Right atrium auricular region (tissue), 2 donors: ENCODE data around the gene RIMBP2. TPM values are rescaled to one million over a fixed set of nuclear protein-coding genes. Genes with fewer than 3 reads are reported as not detected.
"Not testable (repeated sequence)": the region's sequence is repeated elsewhere in the genome, so short reads cannot be mapped to it uniquely, and the experiment has no call there.

Source experiments
- DNase-seq: peaks from one replicate; pipeline ENCODE4 v3.0.0-alpha.2; 2019; ENCODE audit warnings: low spot score
- H3K27ac ChIP-seq, 2 donors: fragments of 200-600 bp; sonication (generic); 1 replicate in 1 of 2; 2 replicates in 1 of 2; pipeline ENCODE4 v1.5.1; 2016 to 2019
- H3K27me3 ChIP-seq, 2 donors: fragments of 200-600 bp; sonication (generic); one replicate each; pipeline versions ENCODE4 v1.5.1 to v1.6.0; 2017 to 2019
- H3K36me3 ChIP-seq: fragments of 200-600 bp; sonication (generic); one replicate; pipeline ENCODE4 v1.5.1; 2016
- H3K4me1 ChIP-seq, 2 donors: fragments of 200-600 bp; sonication (generic); one replicate each; pipeline versions ENCODE4 v1.5.1 to v1.6.0; 2017 to 2019
- H3K4me3 ChIP-seq, 2 donors: fragments of 200-600 bp; sonication (generic); 1 replicate in 1 of 2; 2 replicates in 1 of 2; pipeline ENCODE4 v1.5.1; 2017 to 2019; ENCODE audit warnings: mild to moderate bottlenecking in 1 of 2, moderate library complexity in 1 of 2
- H3K9me3 ChIP-seq, 2 donors: fragments of 200-600 bp; sonication (generic); one replicate each; pipeline ENCODE4 v1.5.1; 2019
- CTCF ChIP-seq, 2 donors: fragments of 200-600 bp; sonication (generic); IDR thresholded peaks; one replicate each; pipeline ENCODE4 v1.5.1; 2019; ENCODE audit warnings: antibody characterized with exemption in 2 of 2
- total RNA-seq, 2 donors: library from RNA; depleted of rRNA; stranded (reverse); fragments of >200 nt; gene quantifications; one replicate each; pipeline ENCODE4 v1.1.0, GENCODE V29; 2016

The RIMBP2 gene
- total RNA-seq, 2 donors from 2014 or later = 0.04 TPM; not detected in 1

- Histone ChIP-seq H3K4me1 (no peaks in the 10 kb centered on the region), H3K36me3 (no peaks in the 10 kb centered on the region), H3K27ac (no peak overlapping the region), H3K9me3 (no peaks in the 10 kb centered on the region), H3K4me3 (no peak overlapping the region), H3K27me3 (no peaks in the 10 kb centered on the region)
- DNase-seq = no peak
- TF ChIP-seq CTCF (IDR thresholded peaks at IDR 0.05) = no peak
Measured at GRCh38 chr12:130762319-130762675, 46.2 kb upstream of the RIMBP2 start.

GRCh38 chr12:130761537-130762318, 45.6 kb upstream of the RIMBP2 start:
- H3K36me3 ChIP-seq = no peaks in the 10 kb centered on the region
- no peaks in the 10 kb centered on the region for H3K27me3 ChIP-seq
- no peaks in the 10 kb centered on the region for H3K4me1 ChIP-seq
- no peak overlapping the region for H3K27ac ChIP-seq
- TF ChIP-seq CTCF (IDR thresholded peaks at IDR 0.05) = peak; percentile 25 to 61
- no peaks in the 10 kb centered on the region for H3K9me3 ChIP-seq
- no peak overlapping the region for H3K4me3 ChIP-seq
- DNase-seq = no peak

GRCh38 chr12:130754234-130754901, 38.3 kb upstream of the RIMBP2 start:
- Histone ChIP-seq H3K9me3 (no peaks in the 10 kb centered on the region), H3K27me3 (no peaks in the 10 kb centered on the region), H3K36me3 (no peaks in the 10 kb centered on the region), H3K4me1 (no peaks in the 10 kb centered on the region), H3K27ac (no peak overlapping the region), H3K4me3 (no peak overlapping the region)
- no peak for DNase-seq
- TF ChIP-seq CTCF (IDR thresholded peaks at IDR 0.05) = no peak

DNA sequence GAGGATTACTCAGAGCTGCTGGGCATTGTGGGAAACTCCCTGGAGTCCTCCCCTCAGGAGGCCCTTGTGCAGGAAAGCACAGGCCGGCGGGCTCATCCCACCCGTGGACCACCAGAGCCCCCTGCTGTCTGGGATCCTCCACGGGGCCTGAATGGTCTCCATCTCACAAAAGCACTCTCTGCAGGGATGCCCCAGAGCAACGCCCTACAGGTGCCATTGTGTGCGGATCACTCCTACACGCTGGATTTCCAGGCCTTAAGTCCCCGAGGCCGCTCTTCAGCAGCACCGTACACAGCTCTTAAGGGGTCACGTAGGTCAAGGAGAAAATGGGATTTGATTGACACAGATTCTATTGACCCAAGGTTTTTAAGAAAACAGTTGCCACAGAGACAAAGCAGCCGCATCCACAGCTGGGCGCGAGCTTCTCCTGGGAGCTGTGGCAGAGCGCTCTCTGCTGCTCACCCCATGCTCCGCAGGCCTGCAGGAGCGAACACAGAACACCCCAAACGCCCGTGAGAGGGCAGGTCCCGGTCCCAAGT, 36.7 kb upstream of the RIMBP2 start:
- Histone ChIP-seq H3K4me3 (no peak overlapping the region), H3K27ac (no peak overlapping the region), H3K36me3 (no peaks in the 10 kb centered on the region), H3K27me3 (no peaks in the 10 kb centered on the region), H3K4me1 (no peaks in the 10 kb centered on the region), H3K9me3 (no peaks in the 10 kb centered on the region)
- DNase-seq = no peak
- TF ChIP-seq CTCF (IDR thresholded peaks at IDR 0.05) = no peak

DNA sequence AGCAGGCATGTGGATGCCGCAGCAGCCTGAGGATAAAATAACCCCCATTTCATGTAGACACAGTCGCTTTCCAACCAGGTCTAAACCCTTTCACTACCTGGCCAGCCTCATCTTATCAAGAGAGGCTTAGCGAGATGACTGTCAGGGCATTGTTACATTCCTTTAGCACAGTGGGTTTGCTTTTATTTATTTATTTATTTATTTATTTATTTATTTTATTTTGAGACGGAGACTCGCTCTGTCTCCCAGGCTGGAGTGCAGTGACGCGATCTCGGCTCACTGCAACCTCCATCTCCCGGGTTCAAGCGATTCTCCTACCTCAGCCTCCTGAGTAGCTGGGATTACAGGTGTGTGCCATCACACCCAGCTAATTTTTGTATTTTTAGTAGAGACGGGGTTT, 35.9 kb upstream of the RIMBP2 start:
- H3K27me3 ChIP-seq, H3K4me3 ChIP-seq, H3K4me1 ChIP-seq, H3K9me3 ChIP-seq, H3K36me3 ChIP-seq, DNase-seq, H3K27ac ChIP-seq: not testable (repeated sequence)

DNA sequence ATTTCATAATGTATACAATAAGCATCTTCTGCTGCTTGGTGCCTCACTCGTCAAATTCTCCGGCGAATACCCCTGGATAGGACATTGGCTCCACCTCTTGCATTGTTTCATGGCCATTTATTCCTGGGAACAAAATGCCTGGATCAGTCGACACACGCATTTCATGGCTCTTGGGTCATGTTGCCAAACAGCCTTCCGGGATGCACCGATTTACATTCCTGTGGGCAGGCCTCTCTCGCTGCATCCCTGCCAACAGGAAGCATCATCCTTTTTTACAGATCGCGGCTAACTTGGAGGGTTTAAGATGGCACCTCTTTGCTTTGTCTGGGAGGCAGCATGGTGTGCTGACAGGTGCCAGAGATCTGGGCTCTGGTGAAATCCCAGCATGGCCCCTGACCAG, 32.7 kb upstream of the RIMBP2 start:
- no peaks in the 10 kb centered on the region for H3K4me1 ChIP-seq
- H3K9me3 ChIP-seq = no peaks in the 10 kb centered on the region
- H3K4me3 ChIP-seq = no peak overlapping the region
- H3K27me3 ChIP-seq = no peaks in the 10 kb centered on the region
- no peak overlapping the region for H3K27ac ChIP-seq
- TF ChIP-seq CTCF (IDR thresholded peaks at IDR 0.05) = no peak
- H3K36me3 ChIP-seq = no peaks in the 10 kb centered on the region
- no peak for DNase-seq
